ENCODE measurements around the gene CROCC. TPM values are rescaled to one million over a fixed set of nuclear protein-coding genes. Genes with fewer than 3 reads are reported as not detected.

The CROCC gene
- total RNA-seq, 3 donors from 2014 or later, result 15.5 to 43.9 (median 24.7) TPM

DNA sequence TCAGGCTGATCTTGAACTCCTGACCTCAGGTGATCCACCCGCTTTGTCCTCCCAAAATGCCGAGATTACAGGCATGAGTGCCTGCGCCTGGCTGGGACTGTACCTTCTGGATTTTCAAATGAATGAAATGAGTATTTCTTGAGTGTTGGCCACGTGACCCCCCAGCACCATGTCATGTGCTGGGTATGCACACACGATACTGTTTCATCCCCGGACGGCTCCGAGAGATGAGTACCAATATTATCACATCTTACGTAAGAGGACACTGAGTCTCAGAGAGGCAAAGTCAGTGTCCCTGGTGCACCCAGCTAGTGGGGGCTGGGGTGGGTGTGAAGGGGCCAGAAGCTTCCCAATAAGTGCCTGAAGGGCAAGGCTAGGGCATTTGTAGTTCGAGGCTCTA, 780 bp upstream of the CROCC start:
- no peaks in the 10 kb centered on the region for H3K27me3 ChIP-seq
- intact Hi-C loops (cut with DNase I; ENCODE audit: low total_unique reads), result no loop called here
- TF ChIP-seq POLR2A (IDR thresholded peaks at IDR 0.05), result no peak
- TF ChIP-seq, protein P1, sequence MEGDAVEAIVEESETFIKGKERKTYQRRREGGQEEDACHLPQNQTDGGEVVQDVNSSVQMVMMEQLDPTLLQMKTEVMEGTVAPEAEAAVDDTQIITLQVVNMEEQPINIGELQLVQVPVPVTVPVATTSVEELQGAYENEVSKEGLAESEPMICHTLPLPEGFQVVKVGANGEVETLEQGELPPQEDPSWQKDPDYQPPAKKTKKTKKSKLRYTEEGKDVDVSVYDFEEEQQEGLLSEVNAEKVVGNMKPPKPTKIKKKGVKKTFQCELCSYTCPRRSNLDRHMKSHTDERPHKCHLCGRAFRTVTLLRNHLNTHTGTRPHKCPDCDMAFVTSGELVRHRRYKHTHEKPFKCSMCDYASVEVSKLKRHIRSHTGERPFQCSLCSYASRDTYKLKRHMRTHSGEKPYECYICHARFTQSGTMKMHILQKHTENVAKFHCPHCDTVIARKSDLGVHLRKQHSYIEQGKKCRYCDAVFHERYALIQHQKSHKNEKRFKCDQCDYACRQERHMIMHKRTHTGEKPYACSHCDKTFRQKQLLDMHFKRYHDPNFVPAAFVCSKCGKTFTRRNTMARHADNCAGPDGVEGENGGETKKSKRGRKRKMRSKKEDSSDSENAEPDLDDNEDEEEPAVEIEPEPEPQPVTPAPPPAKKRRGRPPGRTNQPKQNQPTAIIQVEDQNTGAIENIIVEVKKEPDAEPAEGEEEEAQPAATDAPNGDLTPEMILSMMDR (IDR thresholded peaks at IDR 0.05), result no peak
- no peak for TF ChIP-seq POLR2AphosphoS5 (IDR thresholded peaks at IDR 0.05)
- H3K4me3 ChIP-seq, result no peak overlapping the region
- no peak for DNase-seq (ENCODE audit: low spot score in 2 of 2)
- no peaks in the 10 kb centered on the region for H3K9me3 ChIP-seq
- H3K27ac ChIP-seq, result no peak overlapping the region
- no peaks in the 10 kb centered on the region for H3K36me3 ChIP-seq
- H3K4me1 ChIP-seq, result peaks cover 0 to 10% of the 10 kb centered on the region in 2 donors

DNA sequence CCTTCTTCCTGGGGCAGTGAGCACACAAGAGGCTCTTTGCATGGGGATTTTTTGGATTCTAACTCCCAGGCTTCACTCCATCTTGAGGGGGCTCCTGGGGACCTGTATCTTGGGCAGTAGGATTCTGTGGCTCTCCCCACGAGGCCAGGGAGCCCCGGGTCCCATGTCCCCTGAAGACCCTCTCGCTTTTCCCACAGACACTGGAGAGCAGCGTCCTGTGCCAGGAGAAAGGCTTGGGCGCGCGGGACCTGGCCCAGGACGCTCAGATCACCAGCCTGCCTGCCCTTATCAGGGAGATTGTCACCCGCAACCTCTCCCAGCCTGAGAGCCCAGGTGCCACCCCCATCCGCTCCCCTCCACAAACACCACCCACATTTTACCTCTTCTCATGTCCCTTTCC, 735 bp downstream of the CROCC start:
- TF ChIP-seq, protein P1 (IDR thresholded peaks at IDR 0.05), result no peak
- TF ChIP-seq POLR2A (IDR thresholded peaks at IDR 0.05) (no peak), POLR2AphosphoS5 (IDR thresholded peaks at IDR 0.05) (no peak)
- Histone ChIP-seq H3K9me3 (no peaks in the 10 kb centered on the region), H3K36me3 (no peaks in the 10 kb centered on the region), H3K4me3 (no peak overlapping the region), H3K27ac (no peak overlapping the region), H3K27me3 (no peaks in the 10 kb centered on the region), H3K4me1 (peaks cover 0 to 15% of the 10 kb centered on the region in 2 donors)
- DNase-seq (ENCODE audit: low spot score in 2 of 2), result no peak
- intact Hi-C loops (cut with DNase I; ENCODE audit: low total_unique reads), result no loop called here

- DNase-seq (ENCODE audit: low spot score in 2 of 2), result no peak
- Histone ChIP-seq H3K9me3 (no peaks in the 10 kb centered on the region), H3K27me3 (no peaks in the 10 kb centered on the region), H3K4me1 (peaks cover 0 to 15% of the 10 kb centered on the region in 2 donors), H3K27ac (no peak overlapping the region), H3K4me3 (no peak overlapping the region), H3K36me3 (no peaks in the 10 kb centered on the region)
- TF ChIP-seq POLR2AphosphoS5 (IDR thresholded peaks at IDR 0.05), result no peak
- TF ChIP-seq POLR2A (IDR thresholded peaks at IDR 0.05), result no peak
- TF ChIP-seq, protein P1 (IDR thresholded peaks at IDR 0.05), result no peak
- intact Hi-C loops (cut with DNase I; ENCODE audit: low total_unique reads), result no loop called here
Measured at GRCh38 chr1:16922885-16923431, 1.2 kb downstream of the CROCC start.

DNA sequence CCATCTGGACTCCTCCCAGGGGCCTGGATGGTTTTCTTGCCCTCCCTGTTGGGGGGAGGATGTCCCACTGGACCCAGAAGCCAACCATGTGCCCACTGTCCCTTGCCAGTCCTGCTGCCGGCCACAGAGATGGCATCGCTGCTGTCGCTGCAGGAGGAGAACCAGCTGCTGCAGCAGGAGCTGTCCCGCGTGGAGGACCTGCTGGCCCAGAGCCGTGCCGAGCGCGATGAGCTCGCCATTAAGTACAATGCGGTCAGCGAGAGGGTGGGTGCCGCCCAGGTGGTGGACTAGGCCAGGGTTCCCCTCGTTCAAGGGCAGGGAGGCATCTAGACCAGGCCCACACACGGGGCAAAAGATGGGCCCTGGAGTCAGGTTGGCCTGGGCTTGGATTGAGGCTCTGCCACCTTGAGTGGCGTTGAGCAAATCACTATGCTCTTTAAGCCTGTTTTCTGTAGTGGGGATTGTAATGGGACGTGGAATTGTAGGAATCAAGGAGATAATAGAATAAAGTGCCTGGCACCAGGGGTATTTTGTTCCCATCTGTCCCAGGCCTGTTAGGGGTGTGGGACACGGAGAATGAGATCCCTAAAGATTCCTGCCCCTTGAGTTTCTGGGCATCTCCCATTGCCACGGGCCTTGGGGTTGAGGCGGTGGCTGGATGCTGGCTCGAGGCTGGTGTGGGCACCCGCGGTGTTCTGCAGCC, 2.6 kb downstream of the CROCC start:
- no peaks in the 10 kb centered on the region for H3K36me3 ChIP-seq
- H3K4me1 ChIP-seq, result peaks cover 0 to 15% of the 10 kb centered on the region in 2 donors
- no peak overlapping the region for H3K4me3 ChIP-seq
- H3K27me3 ChIP-seq, result no peaks in the 10 kb centered on the region
- no peak for DNase-seq (ENCODE audit: low spot score in 2 of 2)
- intact Hi-C loops (cut with DNase I; ENCODE audit: low total_unique reads), result no loop called here
- H3K27ac ChIP-seq, result peak overlapping the region; percentile 61 to 64
- no peaks in the 10 kb centered on the region for H3K9me3 ChIP-seq
- no peak for TF ChIP-seq POLR2A (IDR thresholded peaks at IDR 0.05)
- TF ChIP-seq, protein P1 (IDR thresholded peaks at IDR 0.05), result no peak

DNA sequence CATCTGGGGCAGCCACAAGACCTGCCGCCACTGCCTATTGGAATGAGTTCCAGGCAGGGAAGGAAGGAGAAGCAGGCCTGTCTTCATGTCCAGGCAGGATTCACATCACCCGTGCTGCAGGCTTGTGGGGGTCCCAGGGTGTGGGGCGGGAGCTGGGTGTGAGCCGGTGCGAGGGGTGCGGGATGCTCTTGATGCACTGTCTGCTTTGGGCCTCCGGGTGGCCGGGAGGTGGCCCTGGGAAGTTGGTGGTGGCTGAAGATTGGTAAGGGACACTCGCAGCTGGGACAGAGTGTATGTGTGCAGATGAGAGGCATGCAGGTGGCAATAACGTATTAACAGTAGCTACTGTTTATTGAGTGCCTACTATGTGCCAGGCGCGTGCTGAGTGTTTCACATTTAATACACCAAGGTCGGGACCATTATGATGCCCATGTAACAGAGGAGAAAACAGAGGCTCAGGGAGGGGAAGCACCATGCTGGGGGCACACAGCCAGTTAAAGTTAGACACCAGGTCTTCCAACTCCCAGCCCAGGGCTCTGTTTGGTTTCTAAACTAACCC, 3.3 kb downstream of the CROCC start:
- intact Hi-C loops (cut with DNase I; ENCODE audit: low total_unique reads), result no loop called here
- peaks cover 0 to 15% of the 10 kb centered on the region in 2 donors for H3K4me1 ChIP-seq
- H3K9me3 ChIP-seq, result no peaks in the 10 kb centered on the region
- no peaks in the 10 kb centered on the region for H3K36me3 ChIP-seq
- no peak overlapping the region for H3K4me3 ChIP-seq
- H3K27me3 ChIP-seq, result no peaks in the 10 kb centered on the region
- H3K27ac ChIP-seq, result peak overlapping the region; percentile 61 to 64
- no peak for DNase-seq (ENCODE audit: low spot score in 2 of 2)
- TF ChIP-seq, protein P1 (IDR thresholded peaks at IDR 0.05), result no peak
- no peak for TF ChIP-seq POLR2AphosphoS5 (IDR thresholded peaks at IDR 0.05)
- no peak for TF ChIP-seq POLR2A (IDR thresholded peaks at IDR 0.05)
